ENCODE results near the gene ASF1A. TPM values are rescaled to one million over a fixed set of nuclear protein-coding genes. Genes with fewer than 3 reads are reported as not detected.

The ASF1A gene
- 1 to 10 TPM; 6.3 to 7.8 TPM for total RNA-seq

GRCh38 chr6:118893807-118894424, at the start of gene ASF1A:
TSS of gene ASF1A (plus strand) at chr6:118894152. CDS start at chr6:118894414, 262 bp downstream.
- H3K27me3 ChIP-seq: no peaks in the 10 kb centered on the region
- H3K27ac ChIP-seq: peak within 1 kb of the TSS; percentile 88 to 97 (median 94)
- ATAC-seq (peak; percentile 95), DNase-seq (peak; percentile 98 to 99 (median 98))
- 0 to 1% methylated on average over 50 to 51 of the region's 51 CpGs for WGBS, 2 donors
- H3K4me3 ChIP-seq: peak within 1 kb of the TSS; percentile 67 to 75
- TF ChIP-seq CTCF (IDR thresholded peaks at IDR 0.05) (peak in 6 of 7 experiments; percentile 13 to 92 (median 75)), POLR2A (IDR thresholded peaks at IDR 0.05) (peak; percentile 76 to 91 (median 85))
- no peaks in the 10 kb centered on the region for H3K36me3 ChIP-seq (replicated peaks in 1 of 2; ENCODE audit: insufficient read depth in 1 of 2, low read depth in 2 of 2)
- H3K4me1 ChIP-seq: peaks cover 21% of the 10 kb centered on the region
- intact Hi-C loops (cut with DNase I): no loop called here
- no peaks in the 10 kb centered on the region for H3K9me3 ChIP-seq

DNA sequence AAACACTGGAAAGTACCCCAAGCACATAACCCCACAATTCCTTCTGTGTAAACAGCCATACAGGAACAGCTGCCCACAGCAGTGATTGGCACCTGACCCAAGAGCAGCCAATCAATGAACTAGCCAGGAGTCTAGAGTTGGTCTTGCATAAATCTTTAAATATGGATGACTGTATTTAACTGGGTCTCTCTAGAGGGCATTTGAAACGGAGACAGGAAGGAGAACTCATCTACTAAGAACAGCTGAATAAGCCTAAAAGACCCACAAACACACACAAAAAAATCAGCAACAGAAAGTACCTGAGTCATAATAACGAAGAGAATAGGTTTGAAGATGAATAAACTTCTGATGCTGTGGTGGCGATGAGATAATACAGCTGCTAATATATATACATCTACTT, 49.0 kb upstream of the ASF1A start:
- TF ChIP-seq POLR2A (IDR thresholded peaks at IDR 0.05) (no peak), CTCF (IDR thresholded peaks at IDR 0.05) (no peak)
- intact Hi-C loops (cut with DNase I): no loop called here
- Histone ChIP-seq H3K27ac (no peak overlapping the region), H3K27me3 (no peaks in the 10 kb centered on the region), H3K4me1 (no peaks in the 10 kb centered on the region), H3K36me3 (replicated peaks in 1 of 2; ENCODE audit: insufficient read depth in 1 of 2, low read depth in 2 of 2) (no peaks in the 10 kb centered on the region), H3K9me3 (no peaks in the 10 kb centered on the region), H3K4me3 (no peak overlapping the region)
- no peak for DNase-seq
- 88 to 93% methylated on average over 3 of the region's 3 CpGs for WGBS, 2 donors
- no peak for ATAC-seq

DNA sequence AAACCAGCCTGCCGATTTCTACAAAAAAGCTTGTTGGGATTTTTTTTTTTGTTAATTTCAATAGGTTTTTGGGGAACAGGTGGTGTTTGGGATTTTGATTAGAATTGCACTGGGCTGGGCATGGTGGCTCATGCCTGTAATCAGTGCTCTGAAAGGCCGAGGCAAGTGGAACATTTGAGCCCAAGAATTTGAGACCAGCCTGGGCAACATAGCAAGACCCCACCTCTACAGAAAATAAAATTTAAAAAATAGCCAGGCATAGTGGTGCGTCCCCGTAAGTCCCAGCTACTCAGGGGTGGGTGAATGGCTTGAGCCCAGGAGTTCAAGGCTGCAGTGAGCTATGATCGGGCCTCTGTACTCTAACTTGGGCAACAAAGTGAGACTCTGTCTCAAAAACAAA, 40.5 kb upstream of the ASF1A start:
- WGBS, 2 donors: 95 to 97% methylated on average over 5 of the region's 5 CpGs
- TF ChIP-seq POLR2A (IDR thresholded peaks at IDR 0.05): no peak
- no peak for TF ChIP-seq CTCF (IDR thresholded peaks at IDR 0.05)
- intact Hi-C loops (cut with DNase I): no loop called here
- H3K9me3 ChIP-seq: no peaks in the 10 kb centered on the region
- H3K27ac ChIP-seq: no peak overlapping the region
- H3K36me3 ChIP-seq (replicated peaks in 1 of 2; ENCODE audit: insufficient read depth in 1 of 2, low read depth in 2 of 2): peaks cover 0 to 3% of the 10 kb centered on the region in 2 donors
- no peaks in the 10 kb centered on the region for H3K4me1 ChIP-seq
- H3K4me3 ChIP-seq: no peak overlapping the region
- DNase-seq (no peak), ATAC-seq (no peak)
- H3K27me3 ChIP-seq: no peaks in the 10 kb centered on the region

- H3K9me3 ChIP-seq: no peaks in the 10 kb centered on the region
- H3K27ac ChIP-seq: no peak overlapping the region
- peaks cover 0 to 3% of the 10 kb centered on the region in 2 donors for H3K36me3 ChIP-seq (replicated peaks in 1 of 2; ENCODE audit: insufficient read depth in 1 of 2, low read depth in 2 of 2)
- no peak for TF ChIP-seq CTCF (IDR thresholded peaks at IDR 0.05)
- no peak for TF ChIP-seq POLR2A (IDR thresholded peaks at IDR 0.05)
- ATAC-seq (no peak), DNase-seq (no peak)
- WGBS, 2 donors: 95% methylated on average over 4 of the region's 4 CpGs
- no peak overlapping the region for H3K4me3 ChIP-seq
- intact Hi-C loops (cut with DNase I): no loop called here
- H3K4me1 ChIP-seq: no peaks in the 10 kb centered on the region
- H3K27me3 ChIP-seq: no peaks in the 10 kb centered on the region
Observed at GRCh38 chr6:118856301-118856700, 37.7 kb upstream of the ASF1A start.

- no peaks in the 10 kb centered on the region for H3K36me3 ChIP-seq (replicated peaks in 1 of 2; ENCODE audit: insufficient read depth in 1 of 2, low read depth in 2 of 2)
- no peak overlapping the region for H3K4me3 ChIP-seq
- intact Hi-C loops (cut with DNase I): no loop called here
- 71 to 81% methylated on average over 3 of the region's 3 CpGs for WGBS, 2 donors
- TF ChIP-seq POLR2A (IDR thresholded peaks at IDR 0.05): no peak
- TF ChIP-seq CTCF (IDR thresholded peaks at IDR 0.05): no peak
- no peak for DNase-seq
- H3K9me3 ChIP-seq: no peaks in the 10 kb centered on the region
- no peak overlapping the region for H3K27ac ChIP-seq
- H3K4me1 ChIP-seq: no peaks in the 10 kb centered on the region
- ATAC-seq: no peak
- no peaks in the 10 kb centered on the region for H3K27me3 ChIP-seq
Observed at GRCh38 chr6:118859517-118860064, 34.4 kb upstream of the ASF1A start.

All from body of pancreas (tissue), 4 donors.